HepG2 (cell line): ENCODE results near the gene ADCY5. TPM values are rescaled to one million over a fixed set of nuclear protein-coding genes. Genes with fewer than 3 reads are reported as not detected.

Experiments
- ATAC-seq: fragments of 200-7000 bp; cut with Tn5 transposase; 3 replicates; pipeline ENCODE4 v1.9.1; 2020; ENCODE audit warnings: mild to moderate bottlenecking, moderate library complexity
- BruUV-seq: library from RNA; stranded (reverse); fragments of 400-500 nt; replicated peaks from 2 replicates; lab custom pipeline; 2021; lab: Mats Ljungman, UMichigan
- CTCF ChIA-PET: fragments of 300-600 bp; formaldehyde crosslinking; extraction: SDS; loops from one replicate; lab custom pipeline; 2021; ENCODE audit warnings: low total read pairs, inconsistent platforms, low intra/inter-chr PET ratio; lab: Yijun Ruan, JAX
- POLR2A ChIA-PET: fragments of 350-600 bp; sonication (Branson Sonifier 250); formaldehyde crosslinking; loops from one replicate; lab custom pipeline; 2020; ENCODE audit warnings: antibody characterized with exemption, inconsistent platforms; lab: Yijun Ruan, JAX
- DNase-seq: peaks from one replicate; pipeline ENCODE4 v3.0.0-alpha.2; 2015; ENCODE audit warnings: low spot score
- FAIRE-seq: peaks from 3 replicates; lab custom pipeline; 2011; peaks lifted over from hg19 to GRCh38; lab: Jason Lieb, UNC
- H2AFZ ChIP-seq: one replicate; pipeline ENCODE4 v1.6.1; 2011; ENCODE audit warnings: low read length, inconsistent platforms
- H3K27ac ChIP-seq: fragments of 300-600 bp; 3 replicates; pipeline ENCODE4 v1.8.0; 2011; ENCODE audit warnings: mixed run types, mild to moderate bottlenecking, mixed read lengths, low read length, inconsistent platforms; ENCODE audit not compliant: insufficient read depth; ENCODE audit errors: extremely low read length
- H3K27me3 ChIP-seq, 2 experiments: fragments of 200-600 bp in 1 of 2; 2 replicates in 1 of 2; 3 replicates in 1 of 2; pipeline versions ENCODE4 v1.6.0 to v1.8.0; 2011; ENCODE audit warnings: low read length in 2 of 2, mild to moderate bottlenecking in 2 of 2, moderate library complexity in 2 of 2, inconsistent platforms in 1 of 2; ENCODE audit not compliant: insufficient read depth in 2 of 2, control insufficient read depth in 1 of 2
- H3K36me3 ChIP-seq, 2 experiments: fragments of 200-600 bp in 1 of 2; replicated peaks in 1 of 2; 2 replicates in 1 of 2; 3 replicates in 1 of 2; pipeline versions ENCODE4 v1.5.1 to v1.8.0; 2011; ENCODE audit warnings: low read length in 2 of 2, inconsistent platforms in 1 of 2; ENCODE audit not compliant: insufficient read depth in 2 of 2, control insufficient read depth in 1 of 2
- H3K4me1 ChIP-seq: 2 replicates; pipeline ENCODE4 v1.5.1; 2012; ENCODE audit warnings: low read length, inconsistent platforms; ENCODE audit not compliant: insufficient read depth
- H3K4me2 ChIP-seq: 2 replicates; pipeline ENCODE4 v1.6.0; 2011; ENCODE audit warnings: low read depth, low read length, inconsistent platforms
- H3K4me3 ChIP-seq, 3 experiments: fragments of 200-600 bp in 1 of 3; sonication (generic), shearing (Covaris generic) in 1 of 3; replicated peaks in 1 of 3; 2 replicates each; pipeline ENCODE4 v1.5.1; 2011 to 2016; ENCODE audit warnings: low read length in 3 of 3, inconsistent platforms in 2 of 3, low read depth in 2 of 3, mild to moderate bottlenecking in 2 of 3, control low read depth in 1 of 3, mixed read lengths in 1 of 3; ENCODE audit not compliant: insufficient read depth in 1 of 3
- H3K79me2 ChIP-seq: one replicate; pipeline ENCODE4 v1.6.1; 2011; ENCODE audit warnings: low read length, inconsistent platforms; ENCODE audit not compliant: insufficient read depth
- H3K9ac ChIP-seq: 2 replicates; pipeline ENCODE4 v1.6.0; 2011; ENCODE audit warnings: mild to moderate bottlenecking, low read depth, low read length, inconsistent platforms; ENCODE audit not compliant: insufficient read depth
- H3K9me3 ChIP-seq: 2 replicates; pipeline ENCODE4 v1.5.1; 2012; ENCODE audit warnings: mild to moderate bottlenecking, low read length
- H4K20me1 ChIP-seq: 2 replicates; pipeline ENCODE4 v1.6.0; 2011; ENCODE audit warnings: inconsistent platforms, mild to moderate bottlenecking, low read length, moderate library complexity; ENCODE audit not compliant: insufficient read depth
- ATF7 ChIP-seq, 2 experiments: fragments of 450-650 bp in 1 of 2; sonication (generic) in 1 of 2; formaldehyde crosslinking in 1 of 2; IDR thresholded peaks; 2 replicates each; pipeline versions ENCODE4 v1.4.0 to v1.6.1; 2016 to 2020; ENCODE audit warnings: antibody characterized with exemption in 1 of 2, mild to moderate bottlenecking in 1 of 2, missing genetic modification reagents in 1 of 2
- CREB1 ChIP-seq, 2 experiments: fragments of 450-650 bp in 1 of 2; IDR thresholded peaks; 2 replicates each; pipeline ENCODE4 v1.6.1; 2016 to 2017; ENCODE audit warnings: control low read depth in 1 of 2, mild to moderate bottlenecking in 1 of 2, missing compliant biosample characterization in 1 of 2, missing genetic modification characterization in 1 of 2
- JUND ChIP-seq: sonication (generic); formaldehyde crosslinking; IDR thresholded peaks from 2 replicates; pipeline ENCODE4 v1.8.0; 2022; ENCODE audit warnings: mild to moderate bottlenecking, missing genetic modification reagents
- NFIB ChIP-seq: sonication (generic); formaldehyde crosslinking; IDR thresholded peaks from 2 replicates; pipeline ENCODE4 v1.9.0; 2021; ENCODE audit warnings: missing genetic modification reagents, mild to moderate bottlenecking, borderline replicate concordance
- POLR2G ChIP-seq: fragments of 200-400 bp; formaldehyde crosslinking; IDR thresholded peaks from 2 replicates; pipeline ENCODE4 v1.6.1; 2018; ENCODE audit warnings: mild to moderate bottlenecking, low read depth, low read length, moderate library complexity
- ZNF317 ChIP-seq: sonication (generic); formaldehyde crosslinking; IDR thresholded peaks from 2 replicates; pipeline ENCODE4 v1.5.0; 2020; ENCODE audit warnings: mild to moderate bottlenecking, missing genetic modification reagents
- WGBS: methylation state at CpG from one replicate; pipeline ENCODE4 v1.1.6; 2017; ENCODE audit warnings: low lambda C conversion rate; 5-methylcytosine and 5-hydroxymethylcytosine counted together
- in situ Hi-C: cut with HindIII; loops from 2 replicates; pipeline ENCODE4 v1.10.0; 2017; ENCODE audit warnings: low pct_unique_long_range_greater_than_20kb; ENCODE audit not compliant: extremely low pct_ligation_motif_present
- intact Hi-C: fragments of 100-400 bp; cut with micrococcal nuclease; formaldehyde crosslinking; loops from one replicate; pipeline ENCODE4 v1.10.0; 2022; ENCODE audit not compliant: unreplicated experiment
- polyA plus RNA-seq, 8 experiments: library from polyadenylated mRNA; depleted of rRNA in 3 of 8; stranded (reverse) in 7 of 8; unstranded in 1 of 8; fragments of >200 nt; fragmentation: Illumina TruSeq in 4 of 8; extraction: Trizol in 4 of 8; gene quantifications; 2 replicates each; pipeline versions ENCODE4 v1.2.1 to v1.2.3, GENCODE V29; 2011 to 2016; ENCODE audit warnings: low read depth in 4 of 8, missing spikeins in 1 of 8, mixed read lengths in 1 of 8; ENCODE audit not compliant: insufficient read depth in 1 of 8
- total RNA-seq, 5 experiments: library from RNA; depleted of rRNA; stranded (reverse); fragments of >200 nt; fragmentation: Illumina TruSeq; extraction: Trizol; gene quantifications; 2 replicates each; pipeline ENCODE4 v1.2.3, GENCODE V29; 2016; ENCODE audit warnings: low read depth in 1 of 5
- TF ChIP-seq, protein P1 (sequence below): IDR thresholded peaks from 2 replicates; pipeline ENCODE4 v1.6.1; 2016; ENCODE audit warnings: missing genetic modification reagents, missing compliant biosample characterization

The ADCY5 gene
- total and polyA plus RNA-seq, 2 of the 13 experiments (the other 11 are each of a cell fraction or from before 2014, with no cell fraction given): not detected

DNA sequence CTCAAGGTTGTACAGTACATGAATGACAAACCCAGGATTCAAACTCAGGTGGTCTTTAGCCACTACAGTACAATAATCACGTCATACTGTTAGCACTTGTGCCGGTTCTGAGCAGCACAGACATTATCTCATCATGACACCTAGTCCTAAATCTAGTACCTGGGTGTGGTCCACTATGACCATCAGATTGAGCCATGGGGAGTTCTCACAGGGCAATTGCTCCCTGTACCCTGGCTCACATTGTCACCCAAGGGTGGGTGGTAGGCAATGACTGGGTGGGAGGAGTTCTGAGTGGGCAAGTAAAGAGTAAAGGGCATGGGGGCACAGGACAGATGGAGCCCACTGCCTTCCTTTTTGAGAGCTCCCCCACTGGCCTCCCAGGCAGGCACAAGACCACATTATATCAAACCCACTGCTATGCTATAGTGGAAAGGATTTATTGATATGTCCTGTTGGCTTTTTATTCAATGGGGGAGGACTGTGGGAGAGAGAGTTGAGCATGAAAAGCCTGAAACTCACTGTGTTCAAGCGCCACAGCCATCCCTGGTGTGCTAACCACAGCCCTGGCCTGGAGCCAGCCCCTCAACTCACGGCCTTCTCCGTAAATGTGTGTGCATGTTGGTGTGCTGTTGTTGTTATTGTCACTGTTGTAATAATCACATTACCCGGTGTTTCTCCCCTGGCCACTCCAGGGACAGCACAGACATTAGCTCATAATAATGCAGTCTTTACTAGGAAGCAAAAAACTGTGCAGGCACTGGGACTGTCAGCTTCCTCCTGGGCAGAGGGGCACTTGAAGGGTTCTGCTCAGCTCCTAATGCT is 27.3 kb downstream of the ADCY5 start:
- H3K27me3 ChIP-seq: peaks cover 5 to 24% of the 10 kb centered on the region in 2 experiments; a peak in 2 of 5 replicates
- H3K9me3 ChIP-seq: no peaks in the 10 kb centered on the region
- no peaks in the 10 kb centered on the region for H3K79me2 ChIP-seq
- no peaks in the 10 kb centered on the region for H4K20me1 ChIP-seq
- ATAC-seq: no peak
- ChIA-PET CTCF (no interaction called here), POLR2A (no interaction called here)
- 0% methylated on average over 5 of the region's 6 CpGs for WGBS
- no peak overlapping the region for H3K9ac ChIP-seq
- no peak overlapping the region for H3K4me2 ChIP-seq
- no peaks in the 10 kb centered on the region for H3K4me1 ChIP-seq
- no peak overlapping the region for H3K27ac ChIP-seq
- H3K36me3 ChIP-seq: no peaks in the 10 kb centered on the region
- no peak for DNase-seq
- no peak for FAIRE-seq
- no TSS peak for BruUV-seq
- in situ Hi-C loops (no loop called here), intact Hi-C loops (no loop called here)
- TF ChIP-seq, protein P1, sequence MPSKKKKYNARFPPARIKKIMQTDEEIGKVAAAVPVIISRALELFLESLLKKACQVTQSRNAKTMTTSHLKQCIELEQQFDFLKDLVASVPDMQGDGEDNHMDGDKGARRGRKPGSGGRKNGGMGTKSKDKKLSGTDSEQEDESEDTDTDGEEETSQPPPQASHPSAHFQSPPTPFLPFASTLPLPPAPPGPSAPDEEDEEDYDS (CRISPR knock-in tag): no peak
- peak; percentile 43 for TF ChIP-seq CREB1 (IDR thresholded peaks at IDR 0.05)
- TF ChIP-seq CREB1 (CRISPR knock-in tag; IDR thresholded peaks at IDR 0.05): no peak
- peak; percentile 22; the same call in 1 of the 2 replicates for TF ChIP-seq ATF7 (IDR thresholded peaks at IDR 0.05)
- TF ChIP-seq ATF7 (CRISPR knock-in tag; IDR thresholded peaks at IDR 0.05): no peak
- no peak overlapping the region for H3K4me3 ChIP-seq
- H2AFZ ChIP-seq: no peak overlapping the region

DNA sequence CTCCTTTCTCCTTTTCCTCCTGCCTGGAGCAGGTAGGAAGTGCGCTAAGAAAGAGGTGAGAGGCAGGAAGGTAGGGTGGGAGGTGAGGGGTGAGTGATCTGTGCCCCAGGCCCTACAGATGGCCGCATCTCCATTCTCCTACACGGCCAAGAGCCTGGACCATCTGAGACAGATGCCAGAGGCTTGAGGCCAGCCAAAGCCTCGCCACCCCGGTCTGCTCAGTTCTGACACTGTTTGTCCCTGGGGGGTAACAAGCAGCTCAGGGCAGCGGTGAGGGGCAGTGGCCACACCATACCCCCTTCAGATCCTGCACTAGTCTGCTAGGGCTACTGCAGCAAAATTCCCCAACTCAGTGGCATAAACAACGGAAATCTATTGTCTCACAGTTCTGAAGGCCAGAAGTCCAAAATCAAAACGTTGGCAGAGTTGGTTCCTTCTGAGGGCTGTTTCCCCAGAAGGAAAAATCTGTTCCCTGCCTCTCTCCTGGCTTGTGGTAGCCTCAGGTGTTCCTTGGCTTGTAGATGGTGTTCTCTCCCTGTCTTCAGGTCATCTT is 28.4 kb downstream of the ADCY5 start:
- no peak for DNase-seq
- intact Hi-C loops (no loop called here), in situ Hi-C loops (no loop called here)
- H3K4me1 ChIP-seq: no peaks in the 10 kb centered on the region
- no peak for TF ChIP-seq NFIB (CRISPR knock-in tag)
- no peak for TF ChIP-seq ZNF317 (CRISPR knock-in tag)
- TF ChIP-seq JUND (CRISPR knock-in tag): no peak
- no peak for TF ChIP-seq POLR2G
- WGBS: 8% methylated on average over 5 of the region's 8 CpGs
- no peak overlapping the region for H3K9ac ChIP-seq
- POLR2A ChIA-PET: no interaction called here
- no peaks in the 10 kb centered on the region for H4K20me1 ChIP-seq
- H3K4me2 ChIP-seq: no peak overlapping the region
- BruUV-seq: no TSS peak
- no peaks in the 10 kb centered on the region for H3K36me3 ChIP-seq
- no peak overlapping the region for H3K27ac ChIP-seq
- CTCF ChIA-PET: no interaction called here
- no peak for FAIRE-seq
- ATAC-seq: no peak
- no peaks in the 10 kb centered on the region for H3K79me2 ChIP-seq
- H3K4me3 ChIP-seq: no peak overlapping the region
- H3K9me3 ChIP-seq: no peaks in the 10 kb centered on the region
- no peak overlapping the region for H2AFZ ChIP-seq
- peaks cover 5 to 31% of the 10 kb centered on the region in 2 experiments; a peak in 3 of 5 replicates for H3K27me3 ChIP-seq
